ENCODE measurements around the gene MND1. TPM values are rescaled to one million over a fixed set of nuclear protein-coding genes. Genes with fewer than 3 reads are reported as not detected.
"Not testable (repeated sequence)": the region's sequence is repeated elsewhere in the genome, so short reads cannot be mapped to it uniquely, and the experiment has no call there.

MND1 gene
- total RNA-seq, 1 experiment from 2014 or later, result 20.3 TPM

GRCh38 chr4:153403726-153404125 is 59.2 kb downstream of the MND1 start:
- no peak for DNase-seq (ENCODE audit: low read depth)

GRCh38 chr4:153407906-153408305 is 63.4 kb downstream of the MND1 start:
- no peak for DNase-seq (ENCODE audit: low read depth)

GRCh38 chr4:153408932-153409331 is 64.4 kb downstream of the MND1 start:
- DNase-seq (ENCODE audit: low read depth), result no peak

- no peak for DNase-seq (ENCODE audit: low read depth)
Observed at GRCh38 chr4:153409412-153409811, 64.9 kb downstream of the MND1 start.

GRCh38 chr4:153409924-153410501 is 65.5 kb downstream of the MND1 start:
- no peak for DNase-seq (ENCODE audit: low read depth)

GRCh38 chr4:153413842-153414241 is 69.4 kb downstream of the MND1 start:
- no peak for DNase-seq (ENCODE audit: low read depth)

GRCh38 chr4:153416456-153416855 is 72.0 kb downstream of the MND1 start:
- DNase-seq (ENCODE audit: low read depth), result not testable (repeated sequence)

- DNase-seq (ENCODE audit: low read depth), result no peak
Observed at GRCh38 chr4:153418121-153418520, 73.6 kb downstream of the MND1 start.

- no peak for DNase-seq (ENCODE audit: low read depth)
Observed at GRCh38 chr4:153418558-153418957, 74.1 kb downstream of the MND1 start.

GRCh38 chr4:153419029-153419428 is 74.5 kb downstream of the MND1 start:
- no peak for DNase-seq (ENCODE audit: low read depth)

- no peak for DNase-seq (ENCODE audit: low read depth)
Observed at GRCh38 chr4:153419673-153420278, 75.3 kb downstream of the MND1 start.

- no peak for DNase-seq (ENCODE audit: low read depth)
Observed at GRCh38 chr4:153420361-153420760, 75.9 kb downstream of the MND1 start.

GRCh38 chr4:153421941-153422340 is 77.5 kb downstream of the MND1 start:
- DNase-seq (ENCODE audit: low read depth), result no peak

- no peak for DNase-seq (ENCODE audit: low read depth)
Observed at GRCh38 chr4:153426207-153426885, 81.9 kb downstream of the MND1 start.

- no peak for DNase-seq (ENCODE audit: low read depth)
Observed at GRCh38 chr4:153427363-153428071, 83.0 kb downstream of the MND1 start.

GRCh38 chr4:153428941-153429475 is 84.5 kb downstream of the MND1 start:
- no peak for DNase-seq (ENCODE audit: low read depth)

GRCh38 chr4:153432965-153433753 is 88.7 kb downstream of the MND1 start:
- peak; percentile 80 for DNase-seq (ENCODE audit: low read depth)

- no peak for DNase-seq (ENCODE audit: low read depth)
Observed at GRCh38 chr4:153433754-153434105, 89.2 kb downstream of the MND1 start.

- DNase-seq (ENCODE audit: low read depth), result no peak
Observed at GRCh38 chr4:153434190-153434589, 89.7 kb downstream of the MND1 start.

- DNase-seq (ENCODE audit: low read depth), result no peak
Observed at GRCh38 chr4:153438916-153439756, 94.6 kb downstream of the MND1 start.

- DNase-seq (ENCODE audit: low read depth), result no peak
Observed at GRCh38 chr4:153439831-153440230, 95.3 kb downstream of the MND1 start.

Data from Daoy (cell line).